Thymus (tissue), 11 donors: ENCODE data around the gene NOX5. TPM values are rescaled to one million over a fixed set of nuclear protein-coding genes. Genes with fewer than 3 reads are reported as not detected.

Experiments
- DNase-seq, 9 donors: peaks; one replicate each; pipeline ENCODE4 v3.0.0-alpha.2; 2013; ENCODE audit warnings: low spot score in 9 of 9, low read depth in 6 of 9, missing footprints in 1 of 9
- H3K27ac ChIP-seq, 2 donors: one replicate each; pipeline ENCODE4 v1.5.1; 2013; ENCODE audit warnings: control low read depth in 1 of 2, low read depth in 1 of 2, low read length in 1 of 2, mild to moderate bottlenecking in 1 of 2, moderate library complexity in 1 of 2
- H3K27me3 ChIP-seq, 2 donors: one replicate each; pipeline ENCODE4 v1.5.1; 2013; ENCODE audit warnings: low read length in 1 of 2; ENCODE audit not compliant: control insufficient read depth in 2 of 2, insufficient read depth in 1 of 2
- H3K36me3 ChIP-seq, 2 donors: one replicate each; pipeline ENCODE4 v1.5.1; 2013; ENCODE audit warnings: low read length in 1 of 2, mild to moderate bottlenecking in 1 of 2, moderate library complexity in 1 of 2; ENCODE audit not compliant: control insufficient read depth in 2 of 2, insufficient read depth in 2 of 2
- H3K4me1 ChIP-seq, 2 donors: one replicate each; pipeline ENCODE4 v1.5.1; 2013; ENCODE audit warnings: low read length in 2 of 2; ENCODE audit not compliant: control insufficient read depth in 2 of 2, insufficient read depth in 2 of 2
- H3K4me3 ChIP-seq, 2 donors: one replicate each; pipeline ENCODE4 v1.5.1; 2013; ENCODE audit warnings: low read length in 2 of 2, control low read depth in 1 of 2, mild to moderate bottlenecking in 1 of 2
- H3K9me3 ChIP-seq, 2 donors: one replicate each; pipeline ENCODE4 v1.5.1; 2013; ENCODE audit warnings: low read length in 1 of 2, mild to moderate bottlenecking in 1 of 2; ENCODE audit not compliant: control insufficient read depth in 2 of 2, insufficient read depth in 1 of 2
- WGBS: extraction: QIAGEN DNeasy Blood & Tissue Kit; methylation state at CpG from one replicate; pipeline ENCODE4 v1.1.7; 2013; 5-methylcytosine and 5-hydroxymethylcytosine counted together
- polyA plus RNA-seq: library from polyadenylated mRNA; stranded (reverse); fragments of 200-250 nt; gene quantifications from one replicate; pipeline ENCODE4 v1.2.3, GENCODE V29; 2013
- total RNA-seq: library from RNA; stranded (reverse); fragments of 120-200 nt; gene quantifications from one replicate; pipeline ENCODE4 v1.2.4, GENCODE V29; 2013
- donor health status: healthy.

Gene NOX5
- total and polyA plus RNA-seq, 2 donors: 0.19 to 0.66 TPM

- Histone ChIP-seq H3K27me3 (no peaks in the 10 kb centered on the region), H3K27ac (no peak overlapping the region), H3K4me1 (no peaks in the 10 kb centered on the region), H3K36me3 (no peaks in the 10 kb centered on the region), H3K4me3 (no peak overlapping the region), H3K9me3 (no peaks in the 10 kb centered on the region)
- DNase-seq: no peak
- WGBS: 94% methylated on average over 7 of the region's 7 CpGs
Measured at GRCh38 chr15:69092159-69092558, 77.7 kb downstream of the NOX5 start.

DNA sequence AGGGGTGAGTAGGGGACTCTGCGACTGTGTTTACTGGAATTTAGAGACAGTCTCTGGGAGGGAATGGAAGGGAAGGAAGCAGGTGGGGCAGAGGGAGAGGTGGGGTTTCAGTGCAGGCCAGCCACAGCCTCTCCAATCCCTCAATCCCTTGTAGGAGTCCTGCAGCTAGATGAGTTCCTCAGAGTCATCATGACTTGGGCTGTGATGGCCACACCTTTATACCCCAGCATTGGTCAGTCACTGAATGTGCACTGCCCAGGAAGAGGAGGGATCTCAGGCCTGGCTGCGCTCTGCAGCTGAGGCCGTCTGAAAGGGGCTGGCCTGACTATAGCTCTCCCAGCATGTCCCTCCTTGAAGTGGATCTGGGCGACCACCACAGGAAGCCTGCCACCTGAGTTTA lies 78.6 kb downstream of the NOX5 start:
- H3K36me3 ChIP-seq: no peaks in the 10 kb centered on the region
- no peaks in the 10 kb centered on the region for H3K27me3 ChIP-seq
- H3K9me3 ChIP-seq: no peaks in the 10 kb centered on the region
- no peak overlapping the region for H3K4me3 ChIP-seq
- no peaks in the 10 kb centered on the region for H3K4me1 ChIP-seq
- DNase-seq: no peak
- 45% methylated on average over 4 of the region's 4 CpGs for WGBS
- H3K27ac ChIP-seq: no peak overlapping the region

- Histone ChIP-seq H3K27me3 (no peaks in the 10 kb centered on the region), H3K27ac (no peak overlapping the region), H3K4me1 (no peaks in the 10 kb centered on the region), H3K36me3 (no peaks in the 10 kb centered on the region), H3K4me3 (no peak overlapping the region), H3K9me3 (no peaks in the 10 kb centered on the region)
- DNase-seq: no peak
Measured at GRCh38 chr15:69093614-69094013, 79.1 kb downstream of the NOX5 start.

GRCh38 chr15:69094124-69094921 lies 79.8 kb downstream of the NOX5 start:
- no peaks in the 10 kb centered on the region for H3K4me1 ChIP-seq
- DNase-seq: no peak
- H3K27me3 ChIP-seq: no peaks in the 10 kb centered on the region
- WGBS: 97% methylated on average over 8 of the region's 8 CpGs
- no peaks in the 10 kb centered on the region for H3K36me3 ChIP-seq
- H3K4me3 ChIP-seq: no peak overlapping the region
- H3K27ac ChIP-seq: no peak overlapping the region
- no peaks in the 10 kb centered on the region for H3K9me3 ChIP-seq

DNA sequence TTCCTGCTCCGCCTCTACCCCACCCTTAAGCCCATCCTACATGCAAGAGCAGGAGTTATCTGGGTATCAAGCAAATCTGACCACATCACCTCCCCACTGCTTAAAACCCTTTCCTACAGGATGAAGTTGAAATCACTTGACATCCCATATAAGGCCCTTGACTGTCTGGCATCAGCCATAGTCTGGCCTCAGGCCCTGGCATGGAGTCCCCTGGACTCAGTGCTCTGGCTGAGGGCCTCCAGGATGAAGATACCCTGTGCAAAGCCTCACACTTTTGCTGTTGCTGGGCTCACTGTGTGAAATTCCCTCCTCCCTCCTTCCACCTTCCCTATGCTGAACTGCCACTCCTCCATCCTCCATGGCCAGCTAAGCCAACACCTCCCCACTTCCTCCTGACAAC lies 80.8 kb downstream of the NOX5 start:
- 98% methylated on average over 1 of the region's 1 CpG for WGBS
- no peak for DNase-seq
- Histone ChIP-seq H3K4me3 (no peak overlapping the region), H3K27ac (no peak overlapping the region), H3K9me3 (no peaks in the 10 kb centered on the region), H3K4me1 (no peaks in the 10 kb centered on the region), H3K36me3 (no peaks in the 10 kb centered on the region), H3K27me3 (no peaks in the 10 kb centered on the region)

GRCh38 chr15:69096196-69096595 lies 81.7 kb downstream of the NOX5 start:
- Histone ChIP-seq H3K36me3 (no peaks in the 10 kb centered on the region), H3K9me3 (no peaks in the 10 kb centered on the region), H3K27me3 (no peaks in the 10 kb centered on the region), H3K4me3 (no peak overlapping the region), H3K27ac (no peak overlapping the region), H3K4me1 (no peaks in the 10 kb centered on the region)
- 81% methylated on average over 2 of the region's 2 CpGs for WGBS
- no peak for DNase-seq

DNA sequence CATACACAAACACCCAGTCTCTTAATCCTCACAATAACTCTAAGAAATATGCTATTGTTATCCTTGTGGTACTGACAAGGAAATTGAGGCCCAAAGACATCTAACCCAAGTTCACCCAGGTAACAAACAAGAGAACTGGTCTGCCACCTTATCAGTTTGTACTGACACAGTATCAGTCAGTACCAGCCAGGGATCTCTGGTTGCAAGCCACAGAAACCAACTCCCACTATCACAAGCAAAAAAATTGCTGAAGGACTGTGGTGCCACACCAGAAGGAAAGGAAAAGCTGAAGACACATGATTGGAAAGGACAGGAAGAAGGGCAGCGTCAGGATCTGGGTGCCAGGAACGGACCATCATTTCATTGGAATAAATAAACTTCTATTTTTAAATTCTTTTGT lies 82.1 kb downstream of the NOX5 start:
- H3K9me3 ChIP-seq: no peaks in the 10 kb centered on the region
- no peaks in the 10 kb centered on the region for H3K36me3 ChIP-seq
- no peaks in the 10 kb centered on the region for H3K4me1 ChIP-seq
- no peak overlapping the region for H3K4me3 ChIP-seq
- H3K27me3 ChIP-seq: no peaks in the 10 kb centered on the region
- 82% methylated on average over 2 of the region's 2 CpGs for WGBS
- DNase-seq: no peak
- no peak overlapping the region for H3K27ac ChIP-seq

DNA sequence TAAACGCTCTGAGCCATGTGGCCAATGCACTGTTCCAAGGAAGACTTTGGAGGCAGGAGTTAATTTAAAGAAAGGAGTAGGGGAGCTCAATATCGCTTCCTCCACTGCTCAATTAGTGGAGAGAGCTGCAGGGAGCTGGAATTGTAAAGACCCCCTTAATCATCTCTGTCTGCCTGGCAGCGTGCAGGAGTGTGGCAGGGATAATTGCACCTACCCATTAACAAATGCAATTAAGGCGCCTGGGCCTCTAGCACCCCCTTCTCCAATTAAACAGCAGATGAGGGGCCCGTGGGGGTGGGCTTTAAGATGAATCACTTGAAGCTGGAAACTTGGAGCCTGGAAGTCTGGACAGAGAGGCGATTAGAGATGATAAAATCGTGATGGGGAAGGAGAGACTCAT lies 84.3 kb downstream of the NOX5 start:
- no peak overlapping the region for H3K4me3 ChIP-seq
- H3K27me3 ChIP-seq: no peaks in the 10 kb centered on the region
- DNase-seq: no peak
- H3K9me3 ChIP-seq: no peaks in the 10 kb centered on the region
- no peaks in the 10 kb centered on the region for H3K36me3 ChIP-seq
- WGBS: 96% methylated on average over 7 of the region's 7 CpGs
- no peak overlapping the region for H3K27ac ChIP-seq
- no peaks in the 10 kb centered on the region for H3K4me1 ChIP-seq

DNA sequence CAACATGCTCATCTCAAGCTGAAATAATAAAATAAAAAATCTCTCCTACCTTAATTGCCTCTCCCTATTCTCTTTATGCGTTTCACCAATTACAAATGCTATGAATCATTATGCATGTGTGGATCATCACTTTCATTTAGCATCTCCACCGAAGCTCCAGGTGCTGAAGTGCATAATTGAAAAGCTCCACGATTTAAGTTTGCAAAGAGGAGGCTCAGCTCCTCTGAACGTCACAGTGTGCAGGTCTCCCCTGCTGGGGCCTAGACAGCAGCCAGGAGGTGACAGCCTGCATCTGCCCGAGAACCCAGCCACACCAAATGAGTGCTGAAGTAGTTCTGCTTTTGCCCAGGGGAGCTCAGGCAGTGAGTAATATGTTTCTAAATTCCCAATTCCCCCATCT lies 85.4 kb downstream of the NOX5 start:
- H3K36me3 ChIP-seq: no peaks in the 10 kb centered on the region
- no peak overlapping the region for H3K4me3 ChIP-seq
- no peaks in the 10 kb centered on the region for H3K27me3 ChIP-seq
- no peaks in the 10 kb centered on the region for H3K4me1 ChIP-seq
- H3K27ac ChIP-seq: no peak overlapping the region
- no peak for DNase-seq
- 82% methylated on average over 5 of the region's 5 CpGs for WGBS
- H3K9me3 ChIP-seq: no peaks in the 10 kb centered on the region
